KMS-11 (cell line): ENCODE data around the gene MPHOSPH8.

Source experiments
- H2AFZ ChIP-seq: fragments of 200-600 bp; sonication (generic); 2 replicates; pipeline ENCODE4 v1.6.1; 2016; ENCODE audit warnings: antibody characterized with exemption, mixed run types, low read depth
- H3K27ac ChIP-seq: fragments of 200-600 bp; sonication (generic); 2 replicates; pipeline ENCODE4 v1.6.1; 2016; ENCODE audit warnings: mild to moderate bottlenecking, mixed run types
- H3K27me3 ChIP-seq: fragments of 200-600 bp; sonication (generic); 2 replicates; pipeline ENCODE4 v1.6.1; 2017; ENCODE audit warnings: mild to moderate bottlenecking, low read depth, mixed run types, moderate library complexity; ENCODE audit not compliant: insufficient read depth
- H3K36me3 ChIP-seq: fragments of 200-600 bp; sonication (generic); 2 replicates; pipeline ENCODE4 v1.6.1; 2017; ENCODE audit warnings: mild to moderate bottlenecking, mixed run types; ENCODE audit not compliant: insufficient read depth
- H3K4me1 ChIP-seq: fragments of 200-600 bp; sonication (generic); 2 replicates; pipeline ENCODE4 v1.6.1; 2016; ENCODE audit warnings: mild to moderate bottlenecking, low read depth, mixed run types; ENCODE audit not compliant: poor library complexity, severe bottlenecking
- H3K4me2 ChIP-seq: fragments of 200-600 bp; sonication (generic); 2 replicates; pipeline ENCODE4 v1.7.0; 2016; ENCODE audit warnings: mild to moderate bottlenecking, mixed run types
- H3K4me3 ChIP-seq: fragments of 200-600 bp; sonication (generic); IDR thresholded peaks from 2 replicates; pipeline ENCODE4 v1.6.1; 2017; ENCODE audit warnings: low read depth, low read length, mixed read lengths; ENCODE audit not compliant: insufficient read depth
- H3K79me2 ChIP-seq: fragments of 200-600 bp; sonication (generic); 2 replicates; pipeline ENCODE4 v1.6.1; 2016; ENCODE audit warnings: low read depth, mixed run types; ENCODE audit not compliant: insufficient read depth
- H3K9ac ChIP-seq: fragments of 200-600 bp; sonication (generic); 2 replicates; pipeline ENCODE4 v1.6.1; 2016; ENCODE audit warnings: mild to moderate bottlenecking, mixed run types
- H4K20me1 ChIP-seq: fragments of 200-600 bp; sonication (generic); 2 replicates; pipeline ENCODE4 v1.6.1; 2016; ENCODE audit warnings: mild to moderate bottlenecking, mixed run types; ENCODE audit not compliant: insufficient read depth
- CTCF ChIP-seq: fragments of 200-600 bp; sonication (generic); conservative IDR thresholded peaks from 2 replicates; pipeline ENCODE4 v1.6.1; 2017; ENCODE audit warnings: low read depth, mild to moderate bottlenecking, antibody characterized with exemption, low read length, moderate library complexity, mixed read lengths

Gene MPHOSPH8

DNA sequence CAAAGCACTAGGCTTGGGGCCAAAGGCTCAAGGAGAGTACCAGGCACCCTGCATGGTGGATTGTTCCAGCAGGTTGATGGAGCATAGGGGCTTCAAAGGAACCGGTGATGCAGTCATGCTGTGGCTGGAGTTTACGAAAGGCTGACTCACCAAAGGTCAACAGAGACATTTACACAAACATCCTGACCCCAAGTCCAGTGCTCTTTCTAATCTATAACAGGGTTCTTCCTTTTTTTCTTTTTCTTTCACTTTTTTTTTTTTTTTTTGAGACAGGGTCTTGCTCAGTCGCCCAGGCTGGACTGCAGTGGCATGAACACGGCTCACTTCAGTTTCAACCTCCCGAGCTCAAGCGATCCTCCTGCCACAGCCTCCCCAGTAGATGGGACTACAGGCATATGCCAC is 36.5 kb upstream of the MPHOSPH8 start:
- no peak overlapping the region for H2AFZ ChIP-seq
- H3K4me2 ChIP-seq: no peak overlapping the region
- no peak overlapping the region for H3K9ac ChIP-seq
- TF ChIP-seq CTCF: no peak
- no peaks in the 10 kb centered on the region for H4K20me1 ChIP-seq
- no peaks in the 10 kb centered on the region for H3K4me1 ChIP-seq
- H3K36me3 ChIP-seq: no peaks in the 10 kb centered on the region
- H3K79me2 ChIP-seq: no peaks in the 10 kb centered on the region
- H3K4me3 ChIP-seq: no peak overlapping the region
- no peaks in the 10 kb centered on the region for H3K27me3 ChIP-seq
- H3K27ac ChIP-seq: no peak overlapping the region

- H3K4me1 ChIP-seq: no peaks in the 10 kb centered on the region
- no peaks in the 10 kb centered on the region for H3K79me2 ChIP-seq
- no peak overlapping the region for H3K27ac ChIP-seq
- no peak overlapping the region for H3K9ac ChIP-seq
- no peak overlapping the region for H3K4me2 ChIP-seq
- H3K27me3 ChIP-seq: no peaks in the 10 kb centered on the region
- H4K20me1 ChIP-seq: no peaks in the 10 kb centered on the region
- H3K4me3 ChIP-seq: no peak overlapping the region
- H2AFZ ChIP-seq: no peak overlapping the region
- TF ChIP-seq CTCF: no peak
- H3K36me3 ChIP-seq: no peaks in the 10 kb centered on the region
Measured at GRCh38 chr13:19597523-19597922, 35.9 kb upstream of the MPHOSPH8 start.

GRCh38 chr13:19601749-19602725 is 31.4 kb upstream of the MPHOSPH8 start:
- Histone ChIP-seq H3K27me3 (no peaks in the 10 kb centered on the region), H3K4me2 (peak overlapping the region; percentile 94), H3K4me3 (no peak overlapping the region), H3K79me2 (no peaks in the 10 kb centered on the region), H3K36me3 (no peaks in the 10 kb centered on the region), H2AFZ (peak overlapping the region; percentile 75), H4K20me1 (no peaks in the 10 kb centered on the region), H3K27ac (no peak overlapping the region), H3K9ac (peak overlapping the region; percentile 75), H3K4me1 (no peaks in the 10 kb centered on the region)
- no peak for TF ChIP-seq CTCF

DNA sequence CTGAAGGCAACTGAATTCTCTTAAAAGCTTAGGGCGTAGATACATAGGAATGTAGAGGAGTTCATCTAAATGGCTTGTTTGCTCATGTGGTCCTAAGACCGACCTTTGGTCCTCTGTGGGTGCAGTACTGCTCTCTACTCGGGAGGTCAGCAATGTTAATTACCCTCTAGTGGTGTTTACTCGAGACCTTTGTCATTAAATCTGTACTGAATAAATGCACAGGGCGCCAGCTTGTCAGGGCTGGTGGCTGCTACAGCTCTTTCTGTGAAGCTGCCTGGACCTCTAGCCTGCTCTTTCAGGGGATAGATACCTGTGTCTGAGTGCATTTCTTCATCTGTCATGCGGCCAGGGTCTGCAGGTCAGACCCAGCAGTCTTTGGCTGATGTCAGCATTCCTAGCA is 29.2 kb upstream of the MPHOSPH8 start:
- H3K4me1 ChIP-seq: no peaks in the 10 kb centered on the region
- TF ChIP-seq CTCF: no peak
- no peak overlapping the region for H3K4me2 ChIP-seq

More for the DNA sequence above, 29.2 kb upstream of the MPHOSPH8 start:
- no peak overlapping the region for H3K9ac ChIP-seq
- H3K27ac ChIP-seq: no peak overlapping the region
- no peaks in the 10 kb centered on the region for H3K27me3 ChIP-seq
- H3K79me2 ChIP-seq: no peaks in the 10 kb centered on the region
- no peaks in the 10 kb centered on the region for H3K36me3 ChIP-seq
- no peak overlapping the region for H3K4me3 ChIP-seq
- H4K20me1 ChIP-seq: no peaks in the 10 kb centered on the region
- no peak overlapping the region for H2AFZ ChIP-seq
